Subcutaneous abdominal adipose tissue (tissue), 5 donors: ENCODE measurements around the gene RPS6KB1.
A peak's percentile ranks its signal among the peaks of the same experiment; 100 is the strongest.
"Not testable (repeated sequence)": the region's sequence is repeated elsewhere in the genome, so short reads cannot be mapped to it uniquely, and the experiment has no call there.

ENCODE experiments used
- H3K27ac ChIP-seq: one replicate; pipeline ENCODE4 v1.7.0; 2013; ENCODE audit warnings: low read depth, mild to moderate bottlenecking, inconsistent platforms, low read length, moderate library complexity
- H3K27me3 ChIP-seq, 5 donors: one replicate each; pipeline ENCODE4 v1.7.0; 2013; ENCODE audit warnings: low read length in 5 of 5, inconsistent platforms in 1 of 5; ENCODE audit not compliant: control insufficient read depth in 5 of 5, insufficient read depth in 4 of 5
- H3K36me3 ChIP-seq, 5 donors: one replicate each; pipeline ENCODE4 v1.7.0; 2013; ENCODE audit warnings: low read length in 5 of 5; ENCODE audit not compliant: control insufficient read depth in 5 of 5, insufficient read depth in 5 of 5
- H3K4me1 ChIP-seq, 5 donors: one replicate each; pipeline ENCODE4 v1.7.0; 2013; ENCODE audit warnings: low read length in 5 of 5, mild to moderate bottlenecking in 3 of 5, moderate library complexity in 1 of 5; ENCODE audit not compliant: control insufficient read depth in 5 of 5, insufficient read depth in 5 of 5
- H3K4me3 ChIP-seq, 5 donors: one replicate each; pipeline ENCODE4 v1.7.0; 2013; ENCODE audit warnings: low read length in 5 of 5, low read depth in 1 of 5
- H3K9ac ChIP-seq, 5 donors: one replicate each; pipeline ENCODE4 v1.7.0; 2013; ENCODE audit warnings: low read length in 5 of 5, mild to moderate bottlenecking in 4 of 5, moderate library complexity in 3 of 5
- H3K9me3 ChIP-seq, 5 donors: one replicate each; pipeline ENCODE4 v1.7.0; 2013; ENCODE audit warnings: low read length in 5 of 5; ENCODE audit not compliant: control insufficient read depth in 5 of 5
- donor health status: healthy.
- donor health status: healthy.
- donor health status: healthy.
- donor health status: healthy.
- donor health status: healthy.

The RPS6KB1 gene

DNA sequence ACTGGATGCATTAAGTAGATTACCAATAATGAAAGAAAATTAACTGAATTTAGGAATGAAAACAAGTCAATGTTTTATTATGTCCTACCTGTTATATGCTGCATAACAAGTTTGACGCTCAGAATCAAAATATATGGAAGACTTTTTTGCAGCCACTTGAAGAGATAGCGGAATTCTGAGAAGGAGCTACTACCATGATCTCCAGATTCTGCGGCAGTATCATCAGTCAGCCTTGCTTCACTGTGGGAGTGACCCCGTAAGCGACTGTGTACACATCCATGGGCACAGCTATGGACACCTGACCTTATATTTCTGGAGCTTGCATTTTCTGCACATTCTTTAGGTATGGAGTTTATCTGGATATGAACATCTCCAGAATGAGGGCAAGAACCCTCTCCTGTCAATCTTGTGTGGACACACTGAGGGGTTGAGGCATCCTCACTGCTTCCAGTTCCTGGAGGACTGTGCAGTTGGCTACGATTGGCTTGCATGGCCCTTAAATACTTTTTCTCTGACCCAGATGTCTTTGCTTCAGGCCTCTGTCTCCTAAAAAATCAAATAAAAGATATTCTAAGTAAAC, 69.9 kb downstream of the RPS6KB1 start:
- Histone ChIP-seq H3K9me3 (no peaks in the 10 kb centered on the region), H3K27me3 (no peaks in the 10 kb centered on the region), H3K4me1 (peaks cover 5 to 24% (median 19%) of the 10 kb centered on the region in 5 donors), H3K9ac (peak overlapping the region in 1 of 5 donors; percentile 89), H3K36me3 (peaks cover 0 to 17% (median 7%) of the 10 kb centered on the region in 5 donors), H3K27ac (no peak overlapping the region), H3K4me3 (peak overlapping the region in 4 of 5 donors; percentile 29 to 96 (median 91))

DNA sequence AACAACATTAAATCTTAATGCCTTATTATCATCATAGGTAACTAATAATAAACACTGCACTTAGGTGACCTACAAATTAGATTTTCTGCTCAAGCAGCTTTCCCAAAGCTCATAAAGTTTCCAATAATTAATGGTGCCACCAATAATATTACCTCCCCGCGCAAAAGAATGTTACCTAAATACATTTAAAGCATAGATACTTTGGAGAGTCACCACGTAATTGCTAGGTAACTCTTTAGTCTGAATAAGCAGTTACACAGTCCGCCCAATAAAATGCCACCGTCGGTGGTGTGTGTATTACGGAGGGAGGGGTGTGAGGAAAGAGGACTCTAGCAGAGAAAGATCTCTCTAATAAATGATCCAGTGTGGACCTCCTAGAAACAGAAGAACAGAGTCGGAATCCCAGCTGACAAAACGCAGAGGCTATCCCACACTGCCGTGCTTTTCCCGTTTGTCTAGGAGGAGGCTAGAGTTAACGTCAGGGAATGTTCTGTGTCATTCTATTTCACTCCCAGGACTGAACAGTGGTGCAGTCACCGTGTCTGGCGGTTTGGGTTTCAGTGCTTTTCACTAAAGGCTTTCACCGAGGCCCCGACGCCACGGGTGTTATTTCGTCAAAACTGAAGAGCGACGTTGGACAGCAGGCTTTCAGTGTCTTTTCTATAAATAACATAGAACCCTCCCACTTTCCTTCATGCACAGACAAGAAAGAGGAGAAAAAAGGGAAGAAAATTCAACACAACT, 71.0 kb downstream of the RPS6KB1 start:
- Histone ChIP-seq H3K4me3 (peak overlapping the region; percentile 86 to 96 (median 92)), H3K27ac (peak overlapping the region; percentile 98), H3K9me3 (no peaks in the 10 kb centered on the region), H3K36me3 (peaks cover 0 to 8% (median 5%) of the 10 kb centered on the region in 5 donors), H3K4me1 (peaks cover 5 to 24% (median 19%) of the 10 kb centered on the region in 5 donors), H3K27me3 (no peaks in the 10 kb centered on the region), H3K9ac (peak overlapping the region; percentile 59 to 93 (median 89))

DNA sequence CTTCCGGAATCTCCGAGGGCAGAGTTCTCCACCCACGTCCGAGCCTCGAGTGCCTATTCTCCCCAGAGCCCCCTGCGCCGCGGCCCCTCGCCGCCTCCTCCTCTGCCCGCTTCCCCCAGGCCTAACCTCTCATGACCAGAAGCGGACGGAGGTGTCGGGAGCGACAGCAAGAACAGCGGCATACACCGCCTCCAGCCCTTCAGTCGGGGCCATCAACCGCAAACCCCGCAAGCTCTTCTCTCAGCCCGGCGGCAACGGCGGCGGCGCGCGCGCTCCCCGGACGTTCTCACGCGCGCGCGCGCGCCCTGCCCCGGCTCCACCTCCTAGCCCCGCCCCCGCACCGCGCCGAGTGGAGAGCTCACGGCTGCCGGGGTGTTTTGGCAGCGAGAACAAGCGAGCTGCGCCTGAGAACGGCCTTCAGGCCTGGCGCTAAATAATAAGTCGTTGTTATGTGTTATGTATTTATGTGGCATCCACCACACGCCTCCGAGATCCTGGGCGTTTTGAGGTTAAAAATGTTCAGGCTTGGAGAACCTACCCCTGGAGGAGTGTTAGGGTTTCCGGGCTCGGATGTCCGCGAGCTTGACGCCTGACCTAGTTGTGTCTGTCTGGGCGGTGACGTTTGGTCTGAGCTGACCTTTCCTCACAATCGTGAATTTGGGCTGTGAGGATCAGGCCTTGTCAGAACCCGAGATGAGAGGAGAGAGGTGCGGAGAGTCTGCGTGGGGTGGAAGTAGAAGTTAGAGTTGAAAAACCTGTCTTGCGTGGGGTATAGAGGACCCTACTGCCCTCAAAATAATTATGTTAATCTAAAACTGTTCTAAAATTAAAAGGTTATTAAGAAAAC, 71.8 kb downstream of the RPS6KB1 start, which contains the start of gene RNFT1:
Gene RNFT1 (minus strand): TSS at position 259 of the 847 bp plus-strand sequence. CDS start 77 bp downstream, at position 182.
- peaks cover 5 to 24% (median 19%) of the 10 kb centered on the region in 5 donors for H3K4me1 ChIP-seq
- peak within 1 kb of the TSS; percentile 86 to 96 (median 92) for H3K4me3 ChIP-seq
- H3K9me3 ChIP-seq: no peaks in the 10 kb centered on the region
- H3K27ac ChIP-seq: peak within 1 kb of the TSS; percentile 98
- H3K27me3 ChIP-seq: no peaks in the 10 kb centered on the region
- peaks cover 0 to 6% (median under 1%) of the 10 kb centered on the region in 5 donors for H3K36me3 ChIP-seq
- H3K9ac ChIP-seq: peak within 1 kb of the TSS; percentile 75 to 93 (median 89)

DNA sequence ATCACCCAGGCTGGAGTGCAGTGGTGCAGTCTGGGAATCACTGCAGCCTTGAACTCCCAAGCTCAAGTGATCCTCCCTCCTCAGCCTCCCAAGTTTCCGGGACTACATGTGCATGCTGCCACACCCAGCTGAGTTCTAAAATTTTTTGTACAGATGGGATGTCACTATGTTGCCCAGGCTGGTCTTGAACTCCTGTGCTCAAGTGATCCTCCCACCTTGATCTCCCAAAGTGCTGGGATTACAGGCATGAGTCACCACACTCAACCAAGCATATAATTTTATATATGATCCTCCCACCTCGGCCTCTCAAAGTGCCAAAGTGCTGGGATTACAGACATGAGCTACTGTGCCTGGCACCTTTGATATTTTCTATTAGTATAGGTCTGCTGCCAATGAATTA, 78.8 kb downstream of the RPS6KB1 start:
- H3K36me3 ChIP-seq, H3K4me3 ChIP-seq, H3K27me3 ChIP-seq, H3K9ac ChIP-seq, H3K9me3 ChIP-seq, H3K4me1 ChIP-seq, H3K27ac ChIP-seq: not testable (repeated sequence)

DNA sequence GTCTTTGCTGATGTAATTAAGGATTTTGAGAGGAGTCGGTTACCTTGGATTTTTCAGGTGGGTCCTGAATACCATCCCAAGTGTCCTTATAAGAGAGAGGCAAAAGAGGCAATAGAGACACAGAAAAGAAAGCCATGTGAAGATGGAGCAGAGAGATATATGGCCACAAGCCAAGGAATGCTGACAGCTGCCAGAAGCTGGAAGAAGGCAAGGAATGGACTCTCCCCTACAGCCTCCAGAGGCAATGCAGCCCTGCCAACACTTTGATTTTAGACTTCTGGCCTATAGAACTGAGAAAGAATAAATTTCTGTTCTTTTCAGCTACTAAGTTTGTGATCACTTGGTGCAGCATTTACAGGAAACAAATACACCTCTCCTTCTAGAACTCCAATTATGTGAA, 79.9 kb downstream of the RPS6KB1 start:
- H3K36me3 ChIP-seq: no peaks in the 10 kb centered on the region
- no peak overlapping the region for H3K4me3 ChIP-seq
- no peaks in the 10 kb centered on the region for H3K27me3 ChIP-seq
- no peak overlapping the region for H3K27ac ChIP-seq
- H3K4me1 ChIP-seq: no peaks in the 10 kb centered on the region
- no peaks in the 10 kb centered on the region for H3K9me3 ChIP-seq
- H3K9ac ChIP-seq: no peak overlapping the region

DNA sequence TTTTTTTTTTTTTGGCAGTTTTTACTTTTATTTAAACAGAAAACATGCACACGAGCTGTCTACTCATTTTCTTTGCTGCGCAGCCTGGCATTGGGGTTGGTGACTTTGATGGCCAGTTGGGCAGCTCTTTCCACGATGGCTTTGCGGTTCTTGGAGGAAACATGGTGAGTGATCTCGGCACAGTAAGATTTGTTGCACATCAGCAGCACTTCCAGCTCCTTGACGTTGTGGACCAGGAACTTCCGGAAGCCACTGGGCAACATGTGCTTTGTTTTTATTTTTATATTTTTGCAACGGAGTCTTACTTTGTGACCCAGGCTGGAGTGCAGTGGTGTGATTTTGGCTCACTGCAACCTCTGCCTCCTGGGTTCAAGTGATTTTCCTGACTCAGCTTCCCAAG, 80.6 kb downstream of the RPS6KB1 start:
- H3K9ac ChIP-seq, H3K27me3 ChIP-seq, H3K27ac ChIP-seq, H3K4me1 ChIP-seq, H3K4me3 ChIP-seq, H3K9me3 ChIP-seq, H3K36me3 ChIP-seq: not testable (repeated sequence)

DNA sequence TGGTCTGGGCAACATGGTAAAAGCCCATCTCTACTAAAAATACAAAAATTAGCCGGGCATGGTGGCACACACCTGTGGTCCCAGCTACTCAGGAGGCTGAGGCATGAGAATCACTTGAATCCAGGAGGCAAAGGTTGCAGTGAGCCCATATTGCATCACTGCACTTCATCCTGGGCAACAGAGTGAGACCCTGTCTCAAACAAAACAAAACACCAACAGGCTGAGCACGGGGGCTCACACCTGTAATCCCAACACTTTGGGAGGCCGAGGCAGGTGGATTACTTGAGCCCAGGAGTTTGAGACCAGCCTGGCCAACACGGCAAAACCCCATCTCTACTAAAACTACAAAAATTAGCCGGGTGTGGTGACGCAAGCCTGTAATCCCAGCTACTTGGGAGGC, 82.2 kb downstream of the RPS6KB1 start:
- not testable (repeated sequence) for H3K36me3 ChIP-seq, H3K27ac ChIP-seq, H3K9me3 ChIP-seq, H3K27me3 ChIP-seq, H3K4me1 ChIP-seq, H3K9ac ChIP-seq, H3K4me3 ChIP-seq

DNA sequence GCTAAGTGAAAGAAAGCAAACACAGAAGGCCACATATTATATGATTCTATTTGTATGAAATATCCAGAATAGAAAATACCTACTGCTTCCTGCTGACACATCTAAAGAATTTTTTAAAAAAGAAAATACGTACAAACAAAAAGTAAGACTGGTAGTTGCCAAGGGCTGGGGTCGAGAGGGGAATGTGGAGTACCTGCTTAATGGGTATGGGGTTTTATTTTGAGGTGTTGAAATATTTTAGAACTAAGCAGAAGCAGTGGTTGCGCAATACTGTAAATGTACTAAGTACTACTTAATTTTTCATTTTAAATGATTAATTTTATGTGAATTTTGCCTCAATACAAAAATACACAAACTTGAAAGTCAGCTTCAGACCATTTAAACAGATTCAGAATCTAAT, 103.7 kb downstream of the RPS6KB1 start:
- not testable (repeated sequence) for H3K9ac ChIP-seq, H3K4me3 ChIP-seq, H3K36me3 ChIP-seq, H3K27ac ChIP-seq, H3K9me3 ChIP-seq, H3K4me1 ChIP-seq, H3K27me3 ChIP-seq
